K562 (cell line): Measurements from ENCODE around the gene PUM1.

Source experiments
- CBX2 ChIP-seq: fragments of 200-600 bp; sonication (generic); IDR thresholded peaks from one replicate; pipeline ENCODE4 v1.6.1; 2012; ENCODE audit warnings: mild to moderate bottlenecking, low read length, inconsistent platforms; ENCODE audit not compliant: insufficient read depth, poor library complexity, severe bottlenecking
- CBX5 ChIP-seq: IDR thresholded peaks from 2 replicates; pipeline ENCODE4 v1.6.1; 2014; ENCODE audit warnings: low read depth, borderline replicate concordance
- ETV6 ChIP-seq, 3 experiments: fragments of 150-350 bp in 1 of 3; sonication (generic) in 1 of 3; formaldehyde crosslinking in 1 of 3; IDR thresholded peaks; 2 replicates each; pipeline versions ENCODE4 v1.6.1 to v1.8.0; 2014 to 2022; ENCODE audit warnings: borderline replicate concordance in 2 of 3, low read depth in 2 of 3, antibody characterized with exemption in 1 of 3, low read length in 1 of 3, mild to moderate bottlenecking in 1 of 3, missing genetic modification reagents in 1 of 3
- FOXK1 ChIP-seq: sonication (generic); formaldehyde crosslinking; IDR thresholded peaks from 2 replicates; pipeline ENCODE4 v1.8.0; 2022; ENCODE audit warnings: missing genetic modification reagents, mild to moderate bottlenecking, borderline replicate concordance
- GABPB1 ChIP-seq: sonication (generic); formaldehyde crosslinking; IDR thresholded peaks from 2 replicates; pipeline ENCODE4 v1.8.0; 2022; ENCODE audit warnings: mild to moderate bottlenecking, missing genetic modification reagents
- NCOA2 ChIP-seq, 2 experiments: fragments of 450-650 bp; IDR thresholded peaks; 2 replicates each; pipeline ENCODE4 v1.6.1; 2018; ENCODE audit warnings: mild to moderate bottlenecking in 2 of 2, moderate library complexity in 1 of 2; ENCODE audit not compliant: partially characterized antibody in 2 of 2
- NFIC ChIP-seq: fragments of 450-650 bp; IDR thresholded peaks from 2 replicates; pipeline ENCODE4 v1.6.1; 2017; ENCODE audit warnings: mild to moderate bottlenecking, inconsistent platforms
- YY1 ChIP-seq, 3 experiments: IDR thresholded peaks; 2 replicates each; pipeline ENCODE4 v1.6.1; 2011; ENCODE audit warnings: low read length in 2 of 3, mild to moderate bottlenecking in 2 of 3, moderate library complexity in 2 of 3, borderline replicate concordance in 1 of 3, control low read depth in 1 of 3, low read depth in 1 of 3; ENCODE audit not compliant: insufficient read depth in 3 of 3, insufficient replicate concordance in 2 of 3, control insufficient read depth in 1 of 3, insufficient read length in 1 of 3; ENCODE audit errors: extremely low read depth in 1 of 3
- TF ChIP-seq, protein P1 (sequence below): sonication (generic); formaldehyde crosslinking; IDR thresholded peaks from 2 replicates; pipeline ENCODE4 v1.8.1; 2023; ENCODE audit warnings: mild to moderate bottlenecking, missing genetic modification reagents
- TF ChIP-seq, protein P2 (sequence below): sonication (generic); formaldehyde crosslinking; IDR thresholded peaks from 2 replicates; pipeline ENCODE4 v1.8.1; 2022; ENCODE audit warnings: missing genetic modification reagents
- TF ChIP-seq, protein P3 (sequence below), 3 experiments: IDR thresholded peaks in 2 of 3; conservative IDR thresholded peaks in 1 of 3; 2 replicates each; pipeline ENCODE4 v1.5.1; 2011 to 2012; ENCODE audit warnings: low read length in 3 of 3, mild to moderate bottlenecking in 3 of 3, control low read depth in 2 of 3, improper control_type of control experiment in 1 of 3, inconsistent platforms in 1 of 3, low read depth in 1 of 3, mixed read lengths in 1 of 3, moderate library complexity in 1 of 3; ENCODE audit not compliant: insufficient read depth in 2 of 3
- TF ChIP-seq, protein P4 (sequence below): fragments of 450-650 bp; IDR thresholded peaks from 2 replicates; pipeline ENCODE4 v1.7.0; 2016; ENCODE audit warnings: borderline replicate concordance
- TF ChIP-seq, protein P5 (sequence below): fragments of 450-650 bp; IDR thresholded peaks from 2 replicates; pipeline ENCODE4 v1.6.1; 2016; ENCODE audit warnings: low read depth

DNA sequence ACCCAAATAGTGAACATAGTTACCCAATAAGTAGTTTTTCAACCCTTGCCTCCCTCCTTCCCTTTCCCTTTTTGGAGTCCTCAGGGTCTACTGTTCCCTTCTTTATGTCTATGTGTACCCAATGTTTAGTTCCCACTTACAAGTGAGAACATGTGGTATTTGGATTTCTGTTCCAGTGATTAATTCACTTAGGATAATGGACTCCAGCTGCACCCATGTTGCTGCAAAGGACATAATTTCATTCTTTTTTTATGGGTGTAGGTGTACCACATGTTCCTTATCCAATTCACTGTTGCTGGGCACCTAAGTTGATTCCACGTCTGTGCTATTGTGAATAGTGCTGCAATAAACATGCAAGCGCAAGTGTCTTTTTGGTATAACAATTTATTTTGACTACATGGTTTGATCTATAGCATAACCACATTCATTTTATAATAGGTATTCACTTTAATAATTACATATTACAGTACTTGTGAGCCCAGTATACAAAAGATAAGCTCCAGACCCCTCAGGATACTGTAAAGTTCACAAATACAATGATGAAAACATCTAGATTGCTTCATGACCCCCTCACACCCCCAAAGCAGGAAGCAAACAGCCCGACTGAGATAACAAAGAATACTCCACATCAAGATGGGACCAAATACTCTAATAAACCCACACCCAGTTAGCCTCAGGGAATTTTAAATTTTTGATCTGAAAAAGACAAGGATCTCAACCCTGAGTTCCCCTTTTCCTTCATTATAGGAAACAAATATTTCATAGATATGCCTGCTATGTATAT, 45.3 kb downstream of the PUM1 start:
- TF ChIP-seq FOXK1 (CRISPR knock-in tag) (no peak), ETV6 (IDR thresholded peaks at IDR 0.05; ENCODE audit: borderline replicate concordance in 1 of 2, low read depth in 2 of 2, low read length in 1 of 2) (no peak), ETV6 (CRISPR knock-in tag; IDR thresholded peaks at IDR 0.05; ENCODE audit: borderline replicate concordance) (no peak), CBX5 (no peak), GABPB1 (CRISPR knock-in tag) (no peak), CBX2 (no peak), YY1 (IDR thresholded peaks at IDR 0.05; ENCODE audit: borderline replicate concordance in 1 of 3, control insufficient read depth in 1 of 3, extremely low read depth in 1 of 3, insufficient read depth in 3 of 3, insufficient read length in 1 of 3, insufficient replicate concordance in 2 of 3, low read depth in 1 of 3, low read length in 2 of 3) (no peak), NCOA2 (IDR thresholded peaks at IDR 0.05; ENCODE audit: partially characterized antibody in 2 of 2) (no peak), NFIC (no peak)
- TF ChIP-seq, protein P1, sequence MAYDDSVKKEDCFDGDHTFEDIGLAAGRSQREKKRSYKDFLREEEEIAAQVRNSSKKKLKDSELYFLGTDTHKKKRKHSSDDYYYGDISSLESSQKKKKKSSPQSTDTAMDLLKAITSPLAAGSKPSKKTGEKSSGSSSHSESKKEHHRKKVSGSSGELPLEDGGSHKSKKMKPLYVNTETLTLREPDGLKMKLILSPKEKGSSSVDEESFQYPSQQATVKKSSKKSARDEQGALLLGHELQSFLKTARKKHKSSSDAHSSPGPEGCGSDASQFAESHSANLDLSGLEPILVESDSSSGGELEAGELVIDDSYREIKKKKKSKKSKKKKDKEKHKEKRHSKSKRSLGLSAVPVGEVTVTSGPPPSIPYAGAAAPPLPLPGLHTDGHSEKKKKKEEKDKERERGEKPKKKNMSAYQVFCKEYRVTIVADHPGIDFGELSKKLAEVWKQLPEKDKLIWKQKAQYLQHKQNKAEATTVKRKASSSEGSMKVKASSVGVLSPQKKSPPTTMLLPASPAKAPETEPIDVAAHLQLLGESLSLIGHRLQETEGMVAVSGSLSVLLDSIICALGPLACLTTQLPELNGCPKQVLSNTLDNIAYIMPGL (CRISPR knock-in tag): no peak
- TF ChIP-seq, protein P2, sequence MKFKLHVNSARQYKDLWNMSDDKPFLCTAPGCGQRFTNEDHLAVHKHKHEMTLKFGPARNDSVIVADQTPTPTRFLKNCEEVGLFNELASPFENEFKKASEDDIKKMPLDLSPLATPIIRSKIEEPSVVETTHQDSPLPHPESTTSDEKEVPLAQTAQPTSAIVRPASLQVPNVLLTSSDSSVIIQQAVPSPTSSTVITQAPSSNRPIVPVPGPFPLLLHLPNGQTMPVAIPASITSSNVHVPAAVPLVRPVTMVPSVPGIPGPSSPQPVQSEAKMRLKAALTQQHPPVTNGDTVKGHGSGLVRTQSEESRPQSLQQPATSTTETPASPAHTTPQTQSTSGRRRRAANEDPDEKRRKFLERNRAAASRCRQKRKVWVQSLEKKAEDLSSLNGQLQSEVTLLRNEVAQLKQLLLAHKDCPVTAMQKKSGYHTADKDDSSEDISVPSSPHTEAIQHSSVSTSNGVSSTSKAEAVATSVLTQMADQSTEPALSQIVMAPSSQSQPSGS (CRISPR knock-in tag): no peak
- TF ChIP-seq, protein P3, sequence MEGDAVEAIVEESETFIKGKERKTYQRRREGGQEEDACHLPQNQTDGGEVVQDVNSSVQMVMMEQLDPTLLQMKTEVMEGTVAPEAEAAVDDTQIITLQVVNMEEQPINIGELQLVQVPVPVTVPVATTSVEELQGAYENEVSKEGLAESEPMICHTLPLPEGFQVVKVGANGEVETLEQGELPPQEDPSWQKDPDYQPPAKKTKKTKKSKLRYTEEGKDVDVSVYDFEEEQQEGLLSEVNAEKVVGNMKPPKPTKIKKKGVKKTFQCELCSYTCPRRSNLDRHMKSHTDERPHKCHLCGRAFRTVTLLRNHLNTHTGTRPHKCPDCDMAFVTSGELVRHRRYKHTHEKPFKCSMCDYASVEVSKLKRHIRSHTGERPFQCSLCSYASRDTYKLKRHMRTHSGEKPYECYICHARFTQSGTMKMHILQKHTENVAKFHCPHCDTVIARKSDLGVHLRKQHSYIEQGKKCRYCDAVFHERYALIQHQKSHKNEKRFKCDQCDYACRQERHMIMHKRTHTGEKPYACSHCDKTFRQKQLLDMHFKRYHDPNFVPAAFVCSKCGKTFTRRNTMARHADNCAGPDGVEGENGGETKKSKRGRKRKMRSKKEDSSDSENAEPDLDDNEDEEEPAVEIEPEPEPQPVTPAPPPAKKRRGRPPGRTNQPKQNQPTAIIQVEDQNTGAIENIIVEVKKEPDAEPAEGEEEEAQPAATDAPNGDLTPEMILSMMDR (IDR thresholded peaks at IDR 0.05 in 2 of 3, conservative IDR thresholded peaks at IDR 0.05 in 1 of 3; ENCODE audit: insufficient read depth in 2 of 3, low read depth in 1 of 3, low read length in 3 of 3): no peak
- TF ChIP-seq, protein P4, sequence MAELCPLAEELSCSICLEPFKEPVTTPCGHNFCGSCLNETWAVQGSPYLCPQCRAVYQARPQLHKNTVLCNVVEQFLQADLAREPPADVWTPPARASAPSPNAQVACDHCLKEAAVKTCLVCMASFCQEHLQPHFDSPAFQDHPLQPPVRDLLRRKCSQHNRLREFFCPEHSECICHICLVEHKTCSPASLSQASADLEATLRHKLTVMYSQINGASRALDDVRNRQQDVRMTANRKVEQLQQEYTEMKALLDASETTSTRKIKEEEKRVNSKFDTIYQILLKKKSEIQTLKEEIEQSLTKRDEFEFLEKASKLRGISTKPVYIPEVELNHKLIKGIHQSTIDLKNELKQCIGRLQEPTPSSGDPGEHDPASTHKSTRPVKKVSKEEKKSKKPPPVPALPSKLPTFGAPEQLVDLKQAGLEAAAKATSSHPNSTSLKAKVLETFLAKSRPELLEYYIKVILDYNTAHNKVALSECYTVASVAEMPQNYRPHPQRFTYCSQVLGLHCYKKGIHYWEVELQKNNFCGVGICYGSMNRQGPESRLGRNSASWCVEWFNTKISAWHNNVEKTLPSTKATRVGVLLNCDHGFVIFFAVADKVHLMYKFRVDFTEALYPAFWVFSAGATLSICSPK: no peak
- TF ChIP-seq, protein P5, sequence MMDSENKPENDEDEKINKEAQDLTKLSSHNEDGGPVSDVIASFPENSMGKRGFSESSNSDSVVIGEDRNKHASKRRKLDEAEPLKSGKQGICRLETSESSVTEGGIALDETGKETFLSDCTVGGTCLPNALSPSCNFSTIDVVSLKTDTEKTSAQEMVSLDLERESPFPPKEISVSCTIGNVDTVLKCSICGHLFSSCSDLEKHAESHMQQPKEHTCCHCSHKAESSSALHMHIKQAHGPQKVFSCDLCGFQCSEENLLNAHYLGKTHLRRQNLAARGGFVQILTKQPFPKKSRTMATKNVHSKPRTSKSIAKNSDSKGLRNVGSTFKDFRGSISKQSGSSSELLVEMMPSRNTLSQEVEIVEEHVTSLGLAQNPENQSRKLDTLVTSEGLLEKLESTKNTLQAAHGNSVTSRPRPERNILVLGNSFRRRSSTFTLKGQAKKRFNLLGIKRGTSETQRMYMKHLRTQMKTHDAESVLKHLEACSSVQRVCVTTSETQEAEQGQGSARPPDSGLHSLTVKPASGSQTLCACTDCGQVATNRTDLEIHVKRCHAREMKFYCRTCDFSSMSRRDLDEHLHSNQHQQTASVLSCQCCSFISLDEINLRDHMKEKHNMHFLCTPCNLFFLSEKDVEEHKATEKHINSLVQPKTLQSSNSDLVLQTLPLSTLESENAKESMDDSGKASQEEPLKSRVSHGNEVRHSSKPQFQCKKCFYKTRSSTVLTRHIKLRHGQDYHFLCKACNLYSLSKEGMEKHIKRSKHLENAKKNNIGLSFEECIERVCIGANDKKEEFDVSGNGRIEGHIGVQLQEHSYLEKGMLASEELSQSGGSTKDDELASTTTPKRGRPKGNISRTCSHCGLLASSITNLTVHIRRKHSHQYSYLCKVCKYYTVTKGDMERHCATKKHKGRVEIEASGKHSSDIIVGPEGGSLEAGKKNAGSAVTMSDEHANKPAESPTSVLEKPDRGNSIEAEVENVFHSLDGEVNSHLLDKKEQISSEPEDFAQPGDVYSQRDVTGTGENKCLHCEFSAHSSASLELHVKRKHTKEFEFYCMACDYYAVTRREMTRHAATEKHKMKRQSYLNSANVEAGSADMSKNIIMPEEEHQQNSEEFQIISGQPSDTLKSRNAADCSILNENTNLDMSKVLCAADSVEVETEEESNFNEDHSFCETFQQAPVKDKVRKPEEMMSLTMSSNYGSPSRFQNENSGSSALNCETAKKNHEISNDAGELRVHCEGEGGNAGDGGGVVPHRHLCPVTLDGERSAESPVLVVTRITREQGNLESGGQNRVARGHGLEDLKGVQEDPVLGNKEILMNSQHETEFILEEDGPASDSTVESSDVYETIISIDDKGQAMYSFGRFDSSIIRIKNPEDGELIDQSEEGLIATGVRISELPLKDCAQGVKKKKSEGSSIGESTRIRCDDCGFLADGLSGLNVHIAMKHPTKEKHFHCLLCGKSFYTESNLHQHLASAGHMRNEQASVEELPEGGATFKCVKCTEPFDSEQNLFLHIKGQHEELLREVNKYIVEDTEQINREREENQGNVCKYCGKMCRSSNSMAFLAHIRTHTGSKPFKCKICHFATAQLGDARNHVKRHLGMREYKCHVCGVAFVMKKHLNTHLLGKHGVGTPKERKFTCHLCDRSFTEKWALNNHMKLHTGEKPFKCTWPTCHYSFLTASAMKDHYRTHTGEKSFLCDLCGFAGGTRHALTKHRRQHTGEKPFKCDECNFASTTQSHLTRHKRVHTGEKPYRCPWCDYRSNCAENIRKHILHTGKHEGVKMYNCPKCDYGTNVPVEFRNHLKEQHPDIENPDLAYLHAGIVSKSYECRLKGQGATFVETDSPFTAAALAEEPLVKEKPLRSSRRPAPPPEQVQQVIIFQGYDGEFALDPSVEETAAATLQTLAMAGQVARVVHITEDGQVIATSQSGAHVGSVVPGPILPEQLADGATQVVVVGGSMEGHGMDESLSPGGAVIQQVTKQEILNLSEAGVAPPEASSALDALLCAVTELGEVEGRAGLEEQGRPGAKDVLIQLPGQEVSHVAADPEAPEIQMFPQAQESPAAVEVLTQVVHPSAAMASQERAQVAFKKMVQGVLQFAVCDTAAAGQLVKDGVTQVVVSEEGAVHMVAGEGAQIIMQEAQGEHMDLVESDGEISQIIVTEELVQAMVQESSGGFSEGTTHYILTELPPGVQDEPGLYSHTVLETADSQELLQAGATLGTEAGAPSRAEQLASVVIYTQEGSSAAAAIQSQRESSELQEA: no peak
